Keratinocyte (primary cell): ENCODE measurements around the gene PGK1. TPM values are rescaled to one million over a fixed set of nuclear protein-coding genes. Genes with fewer than 3 reads are reported as not detected.
A peak's percentile ranks its signal among the peaks of the same experiment; 100 is the strongest.
"Not testable (repeated sequence)": the region's sequence is repeated elsewhere in the genome, so short reads cannot be mapped to it uniquely, and the experiment has no call there.

Experiments used
- DNase-seq: peaks from one replicate; pipeline ENCODE4 v3.0.0-alpha.2; 2011; ENCODE audit warnings: low read depth, missing footprints, low spot score
- FAIRE-seq: peaks from 2 replicates; lab custom pipeline; 2011; peaks lifted over from hg19 to GRCh38; lab: Jason Lieb, UNC
- H2AFZ ChIP-seq: 2 replicates; pipeline ENCODE4 v1.6.0; 2012; ENCODE audit warnings: low read length, control low read depth, inconsistent platforms; ENCODE audit not compliant: control insufficient read depth
- H3K27ac ChIP-seq: 2 replicates; pipeline ENCODE4 v1.5.1; 2011; ENCODE audit warnings: low read length; ENCODE audit not compliant: control insufficient read depth, insufficient read depth
- H3K27me3 ChIP-seq: 3 replicates; pipeline ENCODE4 v1.6.0; 2011; ENCODE audit warnings: low read length; ENCODE audit not compliant: control insufficient read depth, insufficient read depth; ENCODE audit errors: extremely low read depth
- H3K36me3 ChIP-seq, 2 experiments: 2 replicates in 1 of 2; 3 replicates in 1 of 2; pipeline ENCODE4 v1.5.1; 2011; ENCODE audit warnings: low read length in 2 of 2, mild to moderate bottlenecking in 1 of 2; ENCODE audit not compliant: control insufficient read depth in 2 of 2, insufficient read depth in 2 of 2; ENCODE audit errors: extremely low read depth in 1 of 2
- H3K4me1 ChIP-seq: 3 replicates; pipeline ENCODE4 v1.5.1; 2011; ENCODE audit warnings: low read length; ENCODE audit not compliant: control insufficient read depth, insufficient read depth; ENCODE audit errors: extremely low read depth
- H3K4me2 ChIP-seq: 3 replicates; pipeline ENCODE4 v1.6.0; 2011; ENCODE audit warnings: low read depth, low read length; ENCODE audit not compliant: control insufficient read depth, insufficient read depth; ENCODE audit errors: extremely low read depth
- H3K4me3 ChIP-seq, 3 experiments: fragments of 200-600 bp in 1 of 3; sonication (generic) in 1 of 3; 2 replicates in 2 of 3; 3 replicates in 1 of 3; pipeline ENCODE4 v1.5.1; 2011 to 2016; ENCODE audit warnings: low read length in 3 of 3, mild to moderate bottlenecking in 3 of 3, control low read depth in 2 of 3, inconsistent platforms in 1 of 3, low read depth in 1 of 3, mixed read lengths in 1 of 3, mixed run types in 1 of 3, moderate library complexity in 1 of 3; ENCODE audit not compliant: control insufficient read depth in 2 of 3, insufficient read depth in 2 of 3; ENCODE audit errors: extremely low read depth in 1 of 3
- H3K79me2 ChIP-seq: 2 replicates; pipeline ENCODE4 v1.6.0; 2012; ENCODE audit warnings: low read length; ENCODE audit not compliant: control insufficient read depth, insufficient read depth
- H3K9ac ChIP-seq: 3 replicates; pipeline ENCODE4 v1.6.0; 2011; ENCODE audit warnings: low read length; ENCODE audit not compliant: control insufficient read depth, insufficient read depth; ENCODE audit errors: extremely low read depth
- H3K9me1 ChIP-seq: 3 replicates; pipeline ENCODE4 v1.6.0; 2011; ENCODE audit warnings: low read length; ENCODE audit not compliant: control insufficient read depth, insufficient read depth; ENCODE audit errors: extremely low read depth
- H3K9me3 ChIP-seq: 2 replicates; pipeline ENCODE4 v1.5.1; 2012; ENCODE audit warnings: low read depth, low read length; ENCODE audit not compliant: control insufficient read depth
- H4K20me1 ChIP-seq: 3 replicates; pipeline ENCODE4 v1.6.0; 2011; ENCODE audit warnings: low read length; ENCODE audit not compliant: control insufficient read depth, insufficient read depth; ENCODE audit errors: extremely low read depth
- EZH2 ChIP-seq: IDR thresholded peaks from one replicate; pipeline ENCODE4 v1.6.1; 2012; ENCODE audit warnings: inconsistent platforms, mild to moderate bottlenecking, low read length, moderate library complexity
- dilution Hi-C: fragments of 300-500 bp; cut with MboI; formaldehyde crosslinking; loops from one replicate; pipeline ENCODE4 v1.7.0; 2020; ENCODE audit warnings: low sequenced_read_pairs; ENCODE audit not compliant: extremely low pct_ligation_motif_present
- polyA plus RNA-seq, 5 experiments: library from polyadenylated mRNA; depleted of rRNA in 3 of 5; stranded (reverse) in 3 of 5; stranded (forward) in 1 of 5; unstranded in 1 of 5; fragments of >200 nt; gene quantifications; 1 replicate in 1 of 5; 2 replicates in 3 of 5; 3 replicates in 1 of 5; pipeline versions ENCODE4 v1.2.1 to v1.2.3, GENCODE V29; 2011 to 2012; ENCODE audit warnings: missing spikeins in 2 of 5, low read depth in 1 of 5, low replicate concordance in 1 of 5
- TF ChIP-seq, protein P1 (sequence below), 3 experiments: IDR thresholded peaks in 1 of 3; conservative IDR thresholded peaks in 1 of 3; optimal IDR thresholded peaks in 1 of 3; 2 replicates in 2 of 3; 3 replicates in 1 of 3; pipeline versions ENCODE3 to v1.5.1; 2011; ENCODE audit warnings: low read length in 3 of 3, mild to moderate bottlenecking in 3 of 3, moderate library complexity in 2 of 3, control low read depth in 1 of 3, inconsistent platforms in 1 of 3; ENCODE audit not compliant: insufficient read depth in 2 of 3; ENCODE audit errors: extremely low read depth in 1 of 3

PGK1 gene
- polyA plus RNA-seq, 1 donor (not counting 4 experiments of a cell fraction or from before 2014, with no cell fraction given): 666 TPM

- DNase-seq (no peak), FAIRE-seq (peak; percentile 44)
- peak within 1 kb of the TSS; percentile 58 for H3K27ac ChIP-seq
- no peaks in the 10 kb centered on the region for H4K20me1 ChIP-seq
- H3K4me2 ChIP-seq: peak within 1 kb of the TSS; percentile 51
- peak within 1 kb of the TSS; percentile 76 for H3K9ac ChIP-seq
- H3K4me3 ChIP-seq: peak within 1 kb of the TSS; percentile 62 to 75 (median 70)
- no peaks in the 10 kb centered on the region for H3K79me2 ChIP-seq
- peak within 1 kb of the TSS; percentile 83 for H2AFZ ChIP-seq
- no peaks in the 10 kb centered on the region for H3K9me3 ChIP-seq
- H3K27me3 ChIP-seq: no peaks in the 10 kb centered on the region
- H3K36me3 ChIP-seq: no peaks in the 10 kb centered on the region
- no peaks in the 10 kb centered on the region for H3K4me1 ChIP-seq
- TF ChIP-seq EZH2: no peak
- TF ChIP-seq, protein P1, sequence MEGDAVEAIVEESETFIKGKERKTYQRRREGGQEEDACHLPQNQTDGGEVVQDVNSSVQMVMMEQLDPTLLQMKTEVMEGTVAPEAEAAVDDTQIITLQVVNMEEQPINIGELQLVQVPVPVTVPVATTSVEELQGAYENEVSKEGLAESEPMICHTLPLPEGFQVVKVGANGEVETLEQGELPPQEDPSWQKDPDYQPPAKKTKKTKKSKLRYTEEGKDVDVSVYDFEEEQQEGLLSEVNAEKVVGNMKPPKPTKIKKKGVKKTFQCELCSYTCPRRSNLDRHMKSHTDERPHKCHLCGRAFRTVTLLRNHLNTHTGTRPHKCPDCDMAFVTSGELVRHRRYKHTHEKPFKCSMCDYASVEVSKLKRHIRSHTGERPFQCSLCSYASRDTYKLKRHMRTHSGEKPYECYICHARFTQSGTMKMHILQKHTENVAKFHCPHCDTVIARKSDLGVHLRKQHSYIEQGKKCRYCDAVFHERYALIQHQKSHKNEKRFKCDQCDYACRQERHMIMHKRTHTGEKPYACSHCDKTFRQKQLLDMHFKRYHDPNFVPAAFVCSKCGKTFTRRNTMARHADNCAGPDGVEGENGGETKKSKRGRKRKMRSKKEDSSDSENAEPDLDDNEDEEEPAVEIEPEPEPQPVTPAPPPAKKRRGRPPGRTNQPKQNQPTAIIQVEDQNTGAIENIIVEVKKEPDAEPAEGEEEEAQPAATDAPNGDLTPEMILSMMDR (optimal IDR thresholded peaks at IDR 0.05 in 1 of 3, IDR thresholded peaks at IDR 0.05 in 1 of 3, conservative IDR thresholded peaks at IDR 0.05 in 1 of 3; ENCODE audit: extremely low read depth in 1 of 3, insufficient read depth in 2 of 3, low read length in 3 of 3): no peak
- dilution Hi-C loops: no loop called here
- no peaks in the 10 kb centered on the region for H3K9me1 ChIP-seq
Observed at GRCh38 chrX:78139160-78140123, 35.4 kb downstream of the PGK1 start, which contains the start of gene TAF9B. Gene TAF9B, minus strand, starts transcription at chrX:78139650. Its CDS starts 39 bp downstream, at chrX:78139611.

DNA sequence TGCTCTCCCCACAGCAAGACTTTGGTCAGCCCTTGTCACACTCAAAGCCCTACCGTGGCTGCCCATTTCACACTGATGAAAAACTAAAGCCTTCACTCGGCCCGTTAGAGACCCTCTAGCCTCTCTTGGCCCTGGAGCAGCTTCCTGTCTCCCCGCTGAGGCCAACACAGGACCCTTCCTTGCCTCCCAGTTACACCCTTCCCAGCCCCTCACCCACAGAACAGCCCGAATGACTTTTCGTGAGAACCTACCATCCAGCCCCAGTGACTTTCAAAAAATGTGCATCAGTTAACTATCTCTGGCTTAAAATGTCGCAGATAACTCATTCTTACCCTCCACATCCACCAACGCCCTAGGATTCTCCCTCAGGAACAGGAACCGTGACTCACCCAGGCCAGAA lies 36.2 kb downstream of the PGK1 start:
- TF ChIP-seq, protein P1 (optimal IDR thresholded peaks at IDR 0.05 in 1 of 3, IDR thresholded peaks at IDR 0.05 in 1 of 3, conservative IDR thresholded peaks at IDR 0.05 in 1 of 3; ENCODE audit: extremely low read depth in 1 of 3, insufficient read depth in 2 of 3, low read length in 3 of 3): no peak
- TF ChIP-seq EZH2: no peak
- dilution Hi-C loops: no loop called here
- Histone ChIP-seq H3K36me3 (no peaks in the 10 kb centered on the region), H3K9me1 (no peaks in the 10 kb centered on the region), H2AFZ (no peak overlapping the region), H3K27me3 (no peaks in the 10 kb centered on the region), H3K4me1 (no peaks in the 10 kb centered on the region), H4K20me1 (no peaks in the 10 kb centered on the region), H3K4me2 (no peak overlapping the region), H3K4me3 (peak overlapping the region in 1 of 3 experiments; percentile 70), H3K9ac (no peak overlapping the region), H3K79me2 (no peaks in the 10 kb centered on the region), H3K27ac (no peak overlapping the region), H3K9me3 (no peaks in the 10 kb centered on the region)
- FAIRE-seq (no peak), DNase-seq (no peak)

DNA sequence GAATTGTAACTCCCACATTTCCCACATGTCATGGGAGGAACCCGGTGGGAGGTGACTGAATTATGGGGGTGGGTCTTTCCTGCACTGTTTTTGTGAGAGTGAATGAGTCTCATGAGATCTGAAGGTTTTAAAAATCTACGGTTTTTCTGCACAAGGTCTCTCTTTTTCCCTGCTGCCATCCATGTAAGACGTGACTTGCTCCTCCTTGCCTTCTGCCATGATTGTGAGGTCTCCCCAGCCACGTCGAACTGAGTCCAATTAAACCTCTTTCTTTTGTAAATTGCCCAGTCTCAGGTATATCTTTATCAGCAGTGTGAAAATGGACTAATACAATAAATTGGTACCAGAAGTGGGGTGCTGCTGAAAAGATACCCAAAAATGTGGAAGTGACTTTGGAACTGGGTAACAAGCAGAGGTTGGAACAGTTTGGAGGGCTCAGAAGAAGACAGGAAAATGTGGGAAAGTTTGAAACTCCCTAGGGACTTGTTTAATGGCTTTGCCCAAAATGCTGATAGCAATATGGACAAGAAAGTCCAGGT lies 43.0 kb downstream of the PGK1 start:
- H3K27me3 ChIP-seq, H3K27ac ChIP-seq, dilution Hi-C loops, FAIRE-seq, H3K79me2 ChIP-seq, H3K4me3 ChIP-seq, H3K9me3 ChIP-seq, H3K36me3 ChIP-seq, H3K9me1 ChIP-seq, DNase-seq, H2AFZ ChIP-seq, H3K9ac ChIP-seq, H3K4me2 ChIP-seq, H4K20me1 ChIP-seq, H3K4me1 ChIP-seq: not testable (repeated sequence)
